WTC11 (cell line): ENCODE data around the gene CADM1. TPM values are rescaled to one million over a fixed set of nuclear protein-coding genes. Genes with fewer than 3 reads are reported as not detected.
"Not testable (repeated sequence)": the region's sequence is repeated elsewhere in the genome, so short reads cannot be mapped to it uniquely, and the experiment has no call there.

Experiments
- ATAC-seq: fragments of 200-7000 bp; cut with Tn5 transposase; 2 replicates; pipeline ENCODE4 v1.10.0; 2021; ENCODE audit warnings: mild to moderate bottlenecking, moderate library complexity
- CTCF ChIA-PET: fragments of 300-600 bp; sonication (Branson Sonifier 250); formaldehyde crosslinking; loops from one replicate; lab custom pipeline; 2021; ENCODE audit warnings: antibody characterized with exemption; lab: Charles Lee
- POLR2A ChIA-PET: fragments of 350-600 bp; sonication (Branson Sonifier 250); formaldehyde crosslinking; loops from one replicate; lab custom pipeline; 2021; ENCODE audit warnings: antibody characterized with exemption; lab: Charles Lee
- DNase-seq: peaks from one replicate; pipeline ENCODE4 v3.0.0; 2021; ENCODE audit warnings: low spot score
- H3K27ac Mint-ChIP-seq: 2 replicates; pipeline ENCODE4 v1.8.0; 2021; ENCODE audit warnings: mixed read lengths
- H3K27me3 Mint-ChIP-seq: 2 replicates; pipeline ENCODE4 v1.8.0; 2021; ENCODE audit warnings: low read depth, mild to moderate bottlenecking, moderate library complexity, mixed read lengths
- H3K36me3 Mint-ChIP-seq: 2 replicates; pipeline ENCODE4 v1.8.0; 2021; ENCODE audit warnings: mixed read lengths
- H3K4me1 Mint-ChIP-seq: 2 replicates; pipeline ENCODE4 v1.8.0; 2022; ENCODE audit warnings: mixed read lengths
- H3K4me3 Mint-ChIP-seq: 2 replicates; pipeline ENCODE4 v1.8.0; 2021; ENCODE audit warnings: mild to moderate bottlenecking, moderate library complexity, mixed read lengths
- H3K9me3 Mint-ChIP-seq: 2 replicates; pipeline ENCODE4 v1.8.0; 2021; ENCODE audit warnings: mixed read lengths
- AR ChIP-seq: fragments of 250-450 bp; sonication (Bioruptor Pico); IDR thresholded peaks from 2 replicates; pipeline ENCODE4 v1.9.0; 2021; ENCODE audit warnings: mild to moderate bottlenecking
- CREB1 ChIP-seq: sonication (generic); formaldehyde crosslinking; IDR thresholded peaks from 2 replicates; pipeline ENCODE4 v1.8.0; 2023; ENCODE audit warnings: mild to moderate bottlenecking, missing genetic modification reagents
- ESRRA ChIP-seq: sonication (generic); formaldehyde crosslinking; IDR thresholded peaks from 2 replicates; pipeline ENCODE4 v1.8.1; 2022; ENCODE audit warnings: mild to moderate bottlenecking, missing genetic modification reagents, borderline replicate concordance
- FOXP1 ChIP-seq: sonication (generic); formaldehyde crosslinking; IDR thresholded peaks from 2 replicates; pipeline ENCODE4 v1.8.0; 2022; ENCODE audit warnings: missing genetic modification reagents, mild to moderate bottlenecking, moderate library complexity, borderline replicate concordance
- GRHL2 ChIP-seq: fragments of 250-450 bp; sonication (Bioruptor Pico); IDR thresholded peaks from 2 replicates; pipeline ENCODE4 v1.8.0; 2022; ENCODE audit warnings: mild to moderate bottlenecking, moderate library complexity; ENCODE audit not compliant: insufficient replicate concordance, severe bottlenecking
- HMGA2 ChIP-seq: fragments of 250-450 bp; sonication (Bioruptor Pico); IDR thresholded peaks from 2 replicates; pipeline ENCODE4 v1.4.0; 2021; ENCODE audit warnings: mild to moderate bottlenecking, moderate library complexity
- PRRX2 ChIP-seq: fragments of 250-450 bp; sonication (Bioruptor Pico); IDR thresholded peaks from 2 replicates; pipeline ENCODE4 v1.8.0; 2021; ENCODE audit warnings: mild to moderate bottlenecking
- SMAD4 ChIP-seq: sonication (generic); formaldehyde crosslinking; IDR thresholded peaks from 2 replicates; pipeline ENCODE4 v1.8.0; 2022; ENCODE audit warnings: mild to moderate bottlenecking, missing genetic modification reagents
- SP1 ChIP-seq: sonication (generic); formaldehyde crosslinking; conservative IDR thresholded peaks from 2 replicates; pipeline ENCODE4 v1.8.1; 2022; ENCODE audit warnings: missing genetic modification reagents
- TEAD4 ChIP-seq: sonication (generic); formaldehyde crosslinking; IDR thresholded peaks from 2 replicates; pipeline ENCODE4 v1.8.0; 2022; ENCODE audit warnings: mild to moderate bottlenecking, missing genetic modification reagents
- USF2 ChIP-seq: sonication (generic); formaldehyde crosslinking; IDR thresholded peaks from 2 replicates; pipeline ENCODE4 v1.8.1; 2023; ENCODE audit warnings: mild to moderate bottlenecking, missing genetic modification reagents, moderate library complexity
- ZBTB43 ChIP-seq: sonication (generic); formaldehyde crosslinking; IDR thresholded peaks from 2 replicates; pipeline ENCODE4 v1.8.1; 2023; ENCODE audit warnings: mild to moderate bottlenecking, missing genetic modification reagents
- ZNF138 ChIP-seq: sonication (generic); formaldehyde crosslinking; conservative IDR thresholded peaks from 2 replicates; pipeline ENCODE4 v1.8.1; 2022; ENCODE audit warnings: mild to moderate bottlenecking, moderate library complexity, missing genetic modification reagents
- ZNF317 ChIP-seq: sonication (generic); formaldehyde crosslinking; IDR thresholded peaks from 2 replicates; pipeline ENCODE4 v1.8.1; 2023; ENCODE audit warnings: low read depth, mild to moderate bottlenecking, moderate library complexity, missing genetic modification reagents, borderline replicate concordance
- ZNF423 ChIP-seq: fragments of 250-450 bp; sonication (Bioruptor Pico); IDR thresholded peaks from 2 replicates; pipeline ENCODE4 v2.1.2; 2022; ENCODE audit warnings: mild to moderate bottlenecking, moderate library complexity
- ZNF425 ChIP-seq: fragments of 250-450 bp; sonication (Bioruptor Pico); conservative IDR thresholded peaks from 2 replicates; pipeline ENCODE4 v1.9.0; 2021; ENCODE audit warnings: mild to moderate bottlenecking
- ZNF532 ChIP-seq: fragments of 250-450 bp; sonication (Bioruptor Pico); IDR thresholded peaks from 2 replicates; pipeline ENCODE4 v1.9.0; 2021; ENCODE audit warnings: mild to moderate bottlenecking, borderline replicate concordance
- total RNA-seq: library from RNA; stranded (reverse); gene quantifications from 3 replicates; pipeline ENCODE4 v1.2.3, GENCODE V29; 2021

The CADM1 gene
- total RNA-seq, 1 experiment from 2014 or later, result 26.8 TPM

- peaks cover 25% of the 10 kb centered on the region for H3K4me1 Mint-ChIP-seq
- H3K27me3 Mint-ChIP-seq, result peaks cover 47% of the 10 kb centered on the region
- TF ChIP-seq PRRX2 (CRISPR knock-in tag) (no peak), CREB1 (CRISPR knock-in tag) (no peak), GRHL2 (CRISPR knock-in tag) (no peak), ZNF532 (no peak), ZNF425 (CRISPR knock-in tag) (no peak), HMGA2 (no peak), FOXP1 (CRISPR knock-in tag) (no peak), ZNF423 (CRISPR knock-in tag) (no peak), AR (CRISPR knock-in tag) (no peak), ZNF138 (no peak), SP1 (CRISPR knock-in tag) (no peak), ESRRA (CRISPR knock-in tag) (no peak)
- ATAC-seq (no peak), DNase-seq (no peak)
- H3K27ac Mint-ChIP-seq, result no peak overlapping the region
- ChIA-PET POLR2A (no interaction called here), CTCF (no interaction called here)
- no peaks in the 10 kb centered on the region; the same call in 1 of the 2 replicates for H3K9me3 Mint-ChIP-seq
- H3K4me3 Mint-ChIP-seq, result no peak overlapping the region
- H3K36me3 Mint-ChIP-seq, result no peaks in the 10 kb centered on the region
Observed at GRCh38 chr11:115475564-115475963, 28.7 kb downstream of the CADM1 start.

- ATAC-seq, H3K4me3 Mint-ChIP-seq, DNase-seq, H3K36me3 Mint-ChIP-seq, CTCF ChIA-PET, H3K27ac Mint-ChIP-seq, H3K9me3 Mint-ChIP-seq: not testable (repeated sequence)
- Mint-ChIP-seq H3K27me3 (peaks cover 41% of the 10 kb centered on the region), H3K4me1 (peaks cover 23% of the 10 kb centered on the region)
- POLR2A ChIA-PET, result interaction anchor here (0.7 kb wide), 1 partner anchor 273 kb away, joined by 9 read pairs; no protein-coding TSS in a partner anchor
Observed at GRCh38 chr11:115474306-115474705, 29.9 kb downstream of the CADM1 start.

- peaks cover 23% of the 10 kb centered on the region for H3K4me1 Mint-ChIP-seq
- H3K9me3 Mint-ChIP-seq, result no peaks in the 10 kb centered on the region; the same call in 1 of the 2 replicates
- CTCF ChIA-PET, result no interaction called here
- H3K27me3 Mint-ChIP-seq, result peaks cover 37% of the 10 kb centered on the region
- POLR2A ChIA-PET, result no interaction called here
- ATAC-seq (no peak), DNase-seq (no peak)
- TF ChIP-seq SMAD4 (CRISPR knock-in tag) (no peak), ZBTB43 (CRISPR knock-in tag) (no peak), TEAD4 (no peak), GRHL2 (CRISPR knock-in tag) (no peak), ZNF317 (CRISPR knock-in tag) (no peak), FOXP1 (CRISPR knock-in tag) (no peak), USF2 (CRISPR knock-in tag) (no peak)
- H3K36me3 Mint-ChIP-seq, result no peaks in the 10 kb centered on the region
- no peak overlapping the region for H3K27ac Mint-ChIP-seq
- no peak overlapping the region for H3K4me3 Mint-ChIP-seq
Observed at GRCh38 chr11:115473167-115473566, 31.0 kb downstream of the CADM1 start.
